ENCODE measurements around the gene AURKB. TPM values are rescaled to one million over a fixed set of nuclear protein-coding genes. Genes with fewer than 3 reads are reported as not detected.
A peak's percentile ranks its signal among the peaks of the same experiment; 100 is the strongest.

Gene AURKB
- polyA plus RNA-seq, 1 donor (not counting 4 experiments of a cell fraction or from before 2014, with no cell fraction given) = 12.6 TPM

- H2AFZ ChIP-seq (ENCODE audit: control insufficient read depth, low read length) = no peak overlapping the region
- no peak for FAIRE-seq
- H3K4me3 ChIP-seq (ENCODE audit: control insufficient read depth in 2 of 3, extremely low read depth in 1 of 3, insufficient read depth in 2 of 3, low read depth in 1 of 3, low read length in 3 of 3) = peak overlapping the region in 2 of 3 experiments; percentile 10 to 41
Measured at GRCh38 chr17:8225813-8226535, 15.6 kb upstream of the AURKB start.

GRCh38 chr17:8224891-8225812 is 14.8 kb upstream of the AURKB start:
- Histone ChIP-seq H3K9ac (ENCODE audit: control insufficient read depth, extremely low read depth, insufficient read depth, low read length) (no peak overlapping the region), H3K27me3 (ENCODE audit: control insufficient read depth, extremely low read depth, insufficient read depth, low read length) (no peaks in the 10 kb centered on the region), H4K20me1 (ENCODE audit: control insufficient read depth, extremely low read depth, insufficient read depth, low read length) (no peaks in the 10 kb centered on the region), H3K79me2 (ENCODE audit: control insufficient read depth, insufficient read depth, low read length) (no peaks in the 10 kb centered on the region), H3K4me3 (ENCODE audit: control insufficient read depth in 2 of 3, extremely low read depth in 1 of 3, insufficient read depth in 2 of 3, low read depth in 1 of 3, low read length in 3 of 3) (no peak overlapping the region), H3K4me1 (ENCODE audit: control insufficient read depth, extremely low read depth, insufficient read depth, low read length) (peaks cover 21% of the 10 kb centered on the region), H3K9me1 (ENCODE audit: control insufficient read depth, extremely low read depth, insufficient read depth, low read length) (no peaks in the 10 kb centered on the region), H3K27ac (ENCODE audit: control insufficient read depth, insufficient read depth, low read length) (no peak overlapping the region), H3K36me3 (ENCODE audit: control insufficient read depth in 2 of 2, extremely low read depth in 1 of 2, insufficient read depth in 2 of 2, low read length in 2 of 2) (peaks cover 16 to 17% of the 10 kb centered on the region in 2 experiments), H2AFZ (ENCODE audit: control insufficient read depth, low read length) (no peak overlapping the region), H3K9me3 (ENCODE audit: control insufficient read depth, low read depth, low read length) (no peaks in the 10 kb centered on the region), H3K4me2 (ENCODE audit: control insufficient read depth, extremely low read depth, insufficient read depth, low read depth, low read length) (no peak overlapping the region)
- FAIRE-seq (no peak), DNase-seq (ENCODE audit: low read depth, low spot score) (no peak)
- TF ChIP-seq EZH2 (IDR thresholded peaks at IDR 0.05; ENCODE audit: low read length) = no peak
- TF ChIP-seq CTCF (optimal IDR thresholded peaks at IDR 0.05 in 1 of 3, IDR thresholded peaks at IDR 0.05 in 1 of 3, conservative IDR thresholded peaks at IDR 0.05 in 1 of 3; ENCODE audit: extremely low read depth in 1 of 3, insufficient read depth in 2 of 3, low read length in 3 of 3) = no peak
- dilution Hi-C loops (cut with MboI; ENCODE audit: extremely low pct_ligation_motif_present, low sequenced_read_pairs) = no loop called here

More at GRCh38 chr17:8225813-8226535, 15.6 kb upstream of the AURKB start:
- Histone ChIP-seq H3K4me2 (ENCODE audit: control insufficient read depth, extremely low read depth, insufficient read depth, low read depth, low read length) (peak overlapping the region; percentile 67), H3K9me3 (ENCODE audit: control insufficient read depth, low read depth, low read length) (no peaks in the 10 kb centered on the region), H3K27ac (ENCODE audit: control insufficient read depth, insufficient read depth, low read length) (peak overlapping the region; percentile 75), H3K9me1 (ENCODE audit: control insufficient read depth, extremely low read depth, insufficient read depth, low read length) (no peaks in the 10 kb centered on the region), H3K4me1 (ENCODE audit: control insufficient read depth, extremely low read depth, insufficient read depth, low read length) (peaks cover 20% of the 10 kb centered on the region), H4K20me1 (ENCODE audit: control insufficient read depth, extremely low read depth, insufficient read depth, low read length) (no peaks in the 10 kb centered on the region), H3K27me3 (ENCODE audit: control insufficient read depth, extremely low read depth, insufficient read depth, low read length) (no peaks in the 10 kb centered on the region), H3K9ac (ENCODE audit: control insufficient read depth, extremely low read depth, insufficient read depth, low read length) (peak overlapping the region; percentile 51), H3K36me3 (ENCODE audit: control insufficient read depth in 2 of 2, extremely low read depth in 1 of 2, insufficient read depth in 2 of 2, low read length in 2 of 2) (peaks cover 18 to 24% of the 10 kb centered on the region in 2 experiments), H3K79me2 (ENCODE audit: control insufficient read depth, insufficient read depth, low read length) (no peaks in the 10 kb centered on the region)
- dilution Hi-C loops (cut with MboI; ENCODE audit: extremely low pct_ligation_motif_present, low sequenced_read_pairs) = no loop called here
- no peak for TF ChIP-seq CTCF (optimal IDR thresholded peaks at IDR 0.05 in 1 of 3, IDR thresholded peaks at IDR 0.05 in 1 of 3, conservative IDR thresholded peaks at IDR 0.05 in 1 of 3; ENCODE audit: extremely low read depth in 1 of 3, insufficient read depth in 2 of 3, low read length in 3 of 3)
- no peak for TF ChIP-seq EZH2 (IDR thresholded peaks at IDR 0.05; ENCODE audit: low read length)
- DNase-seq (ENCODE audit: low read depth, low spot score) = no peak

Measured in keratinocyte (primary cell).